AG04450 (cell line): Measurements from ENCODE around the gene GCDH. TPM values are rescaled to one million over a fixed set of nuclear protein-coding genes. Genes with fewer than 3 reads are reported as not detected.

Source experiments
- CTCF ChIA-PET: fragments of 300-600, 350-600 bp; formaldehyde crosslinking; extraction: SDS; loops from one replicate; lab custom pipeline; 2022; ENCODE audit warnings: antibody characterized with exemption, inconsistent platforms; lab: Charles Lee
- POLR2A ChIA-PET: fragments of 350-600 bp; formaldehyde crosslinking; extraction: SDS; loops from one replicate; lab custom pipeline; 2021; ENCODE audit warnings: antibody characterized with exemption, inconsistent platforms; lab: Yijun Ruan, JAX
- DNase-seq: peaks from one replicate; pipeline ENCODE4 v3.0.0-alpha.2; 2011; ENCODE audit warnings: low read depth, low spot score
- H3K27ac ChIP-seq: one replicate; pipeline ENCODE4 v1.5.1; 2012; ENCODE audit warnings: low read depth, low read length, control low read depth
- H3K27me3 ChIP-seq: one replicate; pipeline ENCODE4 v1.6.0; 2012; ENCODE audit warnings: low read length; ENCODE audit not compliant: control insufficient read depth, insufficient read depth
- H3K4me3 ChIP-seq: 2 replicates; pipeline ENCODE4 v1.5.1; 2011; ENCODE audit warnings: mild to moderate bottlenecking, low read depth, low read length, control low read depth
- H3K9me3 ChIP-seq: 2 replicates; pipeline ENCODE4 v1.5.1; 2012; ENCODE audit warnings: low read length; ENCODE audit not compliant: control insufficient read depth, insufficient read depth
- polyA plus RNA-seq: library from polyadenylated mRNA; depleted of rRNA; stranded (reverse); fragments of >200 nt; gene quantifications from 2 replicates; pipeline ENCODE4 v1.2.3, GENCODE V29; 2011; rRNA removed
- small RNA-seq: library from RNA; depleted of rRNA; stranded (forward); fragments of <200 nt; gene quantifications from one replicate; pipeline ENCODE3, GENCODE V24; 2012; ENCODE audit warnings: low read depth; ENCODE audit not compliant: insufficient read length
- TF ChIP-seq, protein P1 (sequence below): IDR thresholded peaks from 2 replicates; pipeline ENCODE4 v1.5.1; 2011; ENCODE audit warnings: low read depth, low read length, control low read depth, inconsistent platforms

The GCDH gene
- polyA plus RNA-seq, 1 experiment = 11.4 TPM

DNA sequence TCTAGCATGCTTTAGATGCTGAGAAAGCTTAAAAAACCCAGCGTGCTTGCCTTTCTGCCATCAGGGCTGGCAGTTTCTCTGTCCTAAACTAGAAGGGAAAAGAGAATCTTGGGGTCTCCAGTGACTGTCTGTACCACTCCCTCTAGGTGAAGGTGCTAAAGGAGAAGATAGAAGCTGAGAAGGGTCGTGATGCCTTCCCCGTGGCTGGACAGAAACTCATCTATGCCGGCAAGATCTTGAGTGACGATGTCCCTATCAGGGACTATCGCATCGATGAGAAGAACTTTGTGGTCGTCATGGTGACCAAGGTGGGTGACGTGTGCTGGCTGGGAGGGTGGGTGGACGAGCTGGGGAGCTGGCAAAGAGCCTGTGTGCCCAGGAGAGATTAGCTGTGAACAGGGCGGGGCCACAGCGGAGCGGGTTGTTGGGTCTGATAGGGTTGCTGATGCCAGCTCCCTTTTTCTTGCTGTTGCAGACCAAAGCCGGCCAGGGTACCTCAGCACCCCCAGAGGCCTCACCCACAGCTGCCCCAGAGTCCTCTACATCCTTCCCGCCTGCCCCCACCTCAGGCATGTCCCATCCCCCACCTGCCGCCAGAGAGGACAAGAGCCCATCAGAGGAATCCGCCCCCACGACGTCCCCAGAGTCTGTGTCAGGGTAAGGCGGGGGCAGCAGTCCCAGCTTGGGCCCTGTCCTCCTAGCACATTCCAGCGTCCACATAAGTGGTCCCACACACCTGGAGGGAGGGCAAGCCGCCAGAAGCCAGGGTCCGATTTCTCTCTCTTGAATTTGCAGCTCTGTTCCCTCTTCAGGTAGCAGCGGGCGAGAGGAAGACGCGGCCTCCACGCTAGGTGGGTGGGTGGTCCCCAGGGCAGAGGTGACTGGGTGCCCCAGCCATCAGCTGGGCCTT lies 57.0 kb downstream of the GCDH start:
- ChIA-PET POLR2A (interaction anchor here (1.1 kb wide), 1 partner anchor 10 kb away, joined by 3 read pairs; no protein-coding TSS in a partner anchor), CTCF (interaction anchor here (0.5 to 1.8 kb wide), 2 partner anchors 17 to 67 kb away, joined by 3 to 8 read pairs; partner anchors contain the start of gene DNASE2)
- Histone ChIP-seq H3K9me3 (no peaks in the 10 kb centered on the region; the same call in 1 of the 2 replicates), H3K27me3 (no peaks in the 10 kb centered on the region), H3K4me3 (no peak overlapping the region), H3K27ac (no peak overlapping the region)
- DNase-seq = no peak
- TF ChIP-seq, protein P1, sequence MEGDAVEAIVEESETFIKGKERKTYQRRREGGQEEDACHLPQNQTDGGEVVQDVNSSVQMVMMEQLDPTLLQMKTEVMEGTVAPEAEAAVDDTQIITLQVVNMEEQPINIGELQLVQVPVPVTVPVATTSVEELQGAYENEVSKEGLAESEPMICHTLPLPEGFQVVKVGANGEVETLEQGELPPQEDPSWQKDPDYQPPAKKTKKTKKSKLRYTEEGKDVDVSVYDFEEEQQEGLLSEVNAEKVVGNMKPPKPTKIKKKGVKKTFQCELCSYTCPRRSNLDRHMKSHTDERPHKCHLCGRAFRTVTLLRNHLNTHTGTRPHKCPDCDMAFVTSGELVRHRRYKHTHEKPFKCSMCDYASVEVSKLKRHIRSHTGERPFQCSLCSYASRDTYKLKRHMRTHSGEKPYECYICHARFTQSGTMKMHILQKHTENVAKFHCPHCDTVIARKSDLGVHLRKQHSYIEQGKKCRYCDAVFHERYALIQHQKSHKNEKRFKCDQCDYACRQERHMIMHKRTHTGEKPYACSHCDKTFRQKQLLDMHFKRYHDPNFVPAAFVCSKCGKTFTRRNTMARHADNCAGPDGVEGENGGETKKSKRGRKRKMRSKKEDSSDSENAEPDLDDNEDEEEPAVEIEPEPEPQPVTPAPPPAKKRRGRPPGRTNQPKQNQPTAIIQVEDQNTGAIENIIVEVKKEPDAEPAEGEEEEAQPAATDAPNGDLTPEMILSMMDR = no peak

DNA sequence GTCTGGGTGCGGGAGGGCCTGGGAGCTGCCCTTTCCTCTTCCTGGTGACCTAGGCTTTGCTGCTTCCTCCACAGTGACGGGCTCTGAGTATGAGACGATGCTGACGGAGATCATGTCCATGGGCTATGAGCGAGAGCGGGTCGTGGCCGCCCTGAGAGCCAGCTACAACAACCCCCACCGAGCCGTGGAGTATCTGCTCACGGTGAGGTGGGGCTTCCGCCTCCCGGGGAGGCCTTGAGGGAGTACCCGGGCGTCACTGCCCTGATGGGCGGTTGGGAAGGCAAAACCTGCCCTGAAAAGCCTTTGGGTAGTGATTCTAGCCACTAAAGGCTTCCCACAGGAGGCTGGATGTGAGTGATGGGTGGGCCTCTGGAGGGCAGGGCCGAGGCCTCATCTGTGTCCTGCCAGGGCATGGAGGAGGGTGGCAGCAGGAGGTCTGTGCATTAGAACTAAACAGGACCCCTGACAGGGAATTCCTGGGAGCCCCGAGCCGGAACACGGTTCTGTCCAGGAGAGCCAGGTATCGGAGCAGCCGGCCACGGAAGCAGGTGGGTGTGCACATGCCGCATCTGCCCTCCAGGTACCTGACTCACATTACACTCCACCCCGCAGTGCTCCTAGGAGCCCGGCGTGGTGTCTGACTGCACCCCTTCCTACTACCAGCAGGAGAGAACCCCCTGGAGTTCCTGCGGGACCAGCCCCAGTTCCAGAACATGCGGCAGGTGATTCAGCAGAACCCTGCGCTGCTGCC lies 57.8 kb downstream of the GCDH start:
- TF ChIP-seq, protein P1 = no peak
- H3K4me3 ChIP-seq = no peak overlapping the region
- ChIA-PET CTCF (interaction anchor here (1.8 kb wide), 1 partner anchor 17 kb away, joined by 8 read pairs; no protein-coding TSS in a partner anchor), POLR2A (interaction anchor here (1.1 kb wide), 1 partner anchor 11 kb away, joined by 3 read pairs; no protein-coding TSS in a partner anchor)
- no peak overlapping the region for H3K27ac ChIP-seq
- H3K9me3 ChIP-seq = no peaks in the 10 kb centered on the region; the same call in 1 of the 2 replicates
- no peaks in the 10 kb centered on the region for H3K27me3 ChIP-seq
- DNase-seq = no peak

Small RNA genes within 50 kb of the gene (small RNA-seq; reads per million reads assigned to genes)
- gene MIR5695 (not detected), gene MIR6515 (1.1 reads per million), gene MIR6794 (not detected)

Other genes starting within 250 kb of the GCDH start
- 30.9 and 39.5 TPM in 2 replicates for gene MAN2B1, start 224.4 kb upstream of the GCDH start, polyA plus RNA-seq
- gene WDR83, start 224.4 kb upstream of the GCDH start, polyA plus RNA-seq = 5.3 and 6.5 TPM in 2 replicates
- gene DHPS, start 209.3 kb upstream of the GCDH start, polyA plus RNA-seq = 53.4 and 59.1 TPM in 2 replicates
- not detected in 2 replicates for gene GNG14, start 203.2 kb upstream of the GCDH start, polyA plus RNA-seq
- gene FBXW9, start 194.5 kb upstream of the GCDH start, polyA plus RNA-seq = 4.8 and 7.2 TPM in 2 replicates
- 47.3 and 58.8 TPM in 2 replicates for gene TNPO2, start 167.2 kb upstream of the GCDH start, polyA plus RNA-seq
- 147 and 161 TPM in 2 replicates for gene TRIR, start 156.5 kb upstream of the GCDH start, polyA plus RNA-seq
- gene GET3, start 153.7 kb upstream of the GCDH start, polyA plus RNA-seq = 114 and 129 TPM in 2 replicates
- not detected in 2 replicates for gene BEST2, start 139.4 kb upstream of the GCDH start, polyA plus RNA-seq
- 5.5 and 6.4 TPM in 2 replicates for gene HOOK2, start 115.6 kb upstream of the GCDH start, polyA plus RNA-seq
- 24.1 and 44.3 TPM in 2 replicates for gene JUNB, start 99.7 kb upstream of the GCDH start, polyA plus RNA-seq
- gene PRDX2, start 89.4 kb upstream of the GCDH start, polyA plus RNA-seq = 187 and 237 TPM in 2 replicates
- 1.6 and 2.4 TPM in 2 replicates for gene THSD8, start 89.1 kb upstream of the GCDH start, polyA plus RNA-seq
- 11.6 and 11.7 TPM in 2 replicates for gene RNASEH2A, start 84.6 kb upstream of the GCDH start, polyA plus RNA-seq
- gene RTBDN, start 56.6 kb upstream of the GCDH start, polyA plus RNA-seq = not detected in 2 replicates
- 0.47 and 0.52 TPM in 2 replicates for gene MAST1, start 52.6 kb upstream of the GCDH start, polyA plus RNA-seq
- gene DNASE2, start 9.7 kb upstream of the GCDH start, polyA plus RNA-seq = 28.9 and 39.5 TPM in 2 replicates
- not detected in 2 replicates for gene KLF1, start 4.0 kb upstream of the GCDH start, polyA plus RNA-seq
- not detected in 2 replicates for gene SYCE2, start 28.1 kb downstream of the GCDH start, polyA plus RNA-seq
- 13.5 and 23.0 TPM in 2 replicates for gene FARSA, start 42.6 kb downstream of the GCDH start, polyA plus RNA-seq
- 1,597 and 1,650 TPM in 2 replicates for gene CALR, start 47.4 kb downstream of the GCDH start, polyA plus RNA-seq
- gene RAD23A, start 54.7 kb downstream of the GCDH start, polyA plus RNA-seq = 36.2 and 41.4 TPM in 2 replicates
- gene GADD45GIP1, start 66.1 kb downstream of the GCDH start, polyA plus RNA-seq = 31.6 and 35.1 TPM in 2 replicates
- not detected in 2 replicates for gene DAND5, start 78.4 kb downstream of the GCDH start, polyA plus RNA-seq
- gene NFIX, start 104.3 kb downstream of the GCDH start, polyA plus RNA-seq = 15.1 and 22.3 TPM in 2 replicates
- 0.11 and 0.29 TPM in 2 replicates for gene LYL1, start 211.7 kb downstream of the GCDH start, polyA plus RNA-seq
- gene TRMT1, start 225.6 kb downstream of the GCDH start, polyA plus RNA-seq = 17.3 and 21.0 TPM in 2 replicates
- 43.4 and 76.4 TPM in 2 replicates for gene NACC1, start 227.1 kb downstream of the GCDH start, polyA plus RNA-seq